GM23338 (cell line): ENCODE results near the gene VSIG10L2. TPM values are rescaled to one million over a fixed set of nuclear protein-coding genes. Genes with fewer than 3 reads are reported as not detected.

Experiments
- ATAC-seq: fragments of 200-7000 bp; cut with Tn5 transposase; 3 replicates; pipeline ENCODE4 v1.9.1; 2020
- DNase-seq: peaks from one replicate; pipeline ENCODE4 v3.0.0-alpha.2; 2015; ENCODE audit warnings: low spot score
- H2AFZ ChIP-seq: fragments of 200-600 bp; sonication (generic); 2 replicates; pipeline ENCODE4 v1.8.0; 2016; ENCODE audit warnings: antibody characterized with exemption, mild to moderate bottlenecking, moderate library complexity
- H3F3A ChIP-seq: fragments of 200-600 bp; sonication (generic); replicated peaks from 2 replicates; pipeline ENCODE4 v1.8.0; 2017; ENCODE audit warnings: antibody characterized with exemption, mixed run types, low read depth
- H3K27ac ChIP-seq: fragments of 200-600 bp; sonication (generic); 2 replicates; pipeline ENCODE4 v1.6.1; 2016; ENCODE audit warnings: low read depth
- H3K27me3 ChIP-seq: fragments of 200-600 bp; sonication (generic); 2 replicates; pipeline ENCODE4 v1.8.0; 2016; ENCODE audit warnings: mild to moderate bottlenecking, mixed run types, moderate library complexity; ENCODE audit not compliant: insufficient read depth
- H3K36me3 ChIP-seq: fragments of 200-600 bp; sonication (generic); 2 replicates; pipeline ENCODE4 v1.8.0; 2016; ENCODE audit warnings: mild to moderate bottlenecking; ENCODE audit not compliant: insufficient read depth
- H3K4me1 ChIP-seq: fragments of 200-600 bp; sonication (generic); 2 replicates; pipeline ENCODE4 v1.8.0; 2016; ENCODE audit warnings: mild to moderate bottlenecking, moderate library complexity; ENCODE audit not compliant: insufficient read depth
- H3K4me2 ChIP-seq: fragments of 200-600 bp; sonication (generic); 2 replicates; pipeline ENCODE4 v1.7.1; 2017; ENCODE audit warnings: mixed run types
- H3K4me3 ChIP-seq: fragments of 200-600 bp; sonication (generic); 2 replicates; pipeline ENCODE4 v1.6.1; 2016; ENCODE audit warnings: mixed run types
- H3K79me2 ChIP-seq: fragments of 200-600 bp; sonication (generic); replicated peaks from 2 replicates; pipeline ENCODE4 v1.8.0; 2017; ENCODE audit warnings: mild to moderate bottlenecking; ENCODE audit not compliant: insufficient read depth
- H3K9me2 ChIP-seq: fragments of 200-600 bp; sonication (generic); 2 replicates; pipeline ENCODE4 v1.8.0; 2017; ENCODE audit not compliant: insufficient read depth
- H4K20me1 ChIP-seq: fragments of 200-600 bp; sonication (generic); replicated peaks from 2 replicates; pipeline ENCODE4 v1.8.0; 2017; ENCODE audit warnings: mild to moderate bottlenecking; ENCODE audit not compliant: insufficient read depth
- H3K27ac Mint-ChIP-seq: 2 replicates; pipeline ENCODE4 v1.8.0; 2020; ENCODE audit warnings: inconsistent platforms, mild to moderate bottlenecking, moderate library complexity, mixed read lengths
- H3K27me3 Mint-ChIP-seq: 3 replicates; pipeline ENCODE4 v1.8.0; 2022; ENCODE audit warnings: low read depth, mild to moderate bottlenecking, moderate library complexity, mixed read lengths, inconsistent platforms; ENCODE audit not compliant: insufficient read depth, poor library complexity
- H3K36me3 Mint-ChIP-seq: 3 replicates; pipeline ENCODE4 v1.8.0; 2021; ENCODE audit warnings: low read depth, mild to moderate bottlenecking, inconsistent platforms, moderate library complexity, mixed read lengths
- H3K4me1 Mint-ChIP-seq: 3 replicates; pipeline ENCODE4 v1.8.0; 2020; ENCODE audit warnings: mild to moderate bottlenecking, inconsistent platforms, mixed read lengths
- H3K4me3 Mint-ChIP-seq: 3 replicates; pipeline ENCODE4 v1.8.0; 2021; ENCODE audit warnings: moderate library complexity, mild to moderate bottlenecking, inconsistent platforms, mixed read lengths
- H3K9me3 Mint-ChIP-seq: 3 replicates; pipeline ENCODE4 v1.8.0; 2020; ENCODE audit warnings: moderate library complexity, mild to moderate bottlenecking, inconsistent platforms, mixed read lengths
- CREB1 ChIP-seq: fragments of 250-450 bp; sonication (Bioruptor Pico); IDR thresholded peaks from 2 replicates; pipeline ENCODE4 v1.5.0; 2020; ENCODE audit warnings: low read depth, mild to moderate bottlenecking, moderate library complexity
- ETS1 ChIP-seq: IDR thresholded peaks from 2 replicates; pipeline ENCODE4 v1.6.1; 2016; ENCODE audit warnings: antibody characterized with exemption
- EZH2 ChIP-seq: fragments of 200-600 bp; sonication (generic); IDR thresholded peaks from one replicate; pipeline ENCODE4 v1.8.0; 2017; ENCODE audit warnings: antibody characterized with exemption, mild to moderate bottlenecking, low read depth; ENCODE audit not compliant: unreplicated experiment
- EZH2phosphoT487 ChIP-seq: fragments of 200-600 bp; sonication (generic); IDR thresholded peaks from one replicate; pipeline ENCODE4 v1.8.1; 2018; ENCODE audit warnings: antibody characterized with exemption; ENCODE audit not compliant: unreplicated experiment
- NANOG ChIP-seq: IDR thresholded peaks from 2 replicates; pipeline ENCODE4 v1.6.1; 2016; ENCODE audit warnings: antibody characterized with exemption, borderline replicate concordance
- POLR2AphosphoS5 ChIP-seq: IDR thresholded peaks from 2 replicates; pipeline ENCODE4 v1.6.1; 2016; ENCODE audit warnings: antibody characterized with exemption, low read depth
- STAT1 ChIP-seq: IDR thresholded peaks from one replicate; pipeline ENCODE4 v1.6.1; 2016; ENCODE audit warnings: antibody characterized with exemption; ENCODE audit not compliant: unreplicated experiment
- ZNF114 ChIP-seq: fragments of 250-450 bp; sonication (Bioruptor Pico); IDR thresholded peaks from 2 replicates; pipeline ENCODE4 v1.5.0; 2020; ENCODE audit warnings: mild to moderate bottlenecking, moderate library complexity
- ZNF331 ChIP-seq: fragments of 250-450 bp; sonication (Bioruptor Pico); IDR thresholded peaks from 2 replicates; pipeline ENCODE4 v1.5.0; 2020; ENCODE audit warnings: low read depth, mild to moderate bottlenecking, moderate library complexity
- polyA plus RNA-seq: library from polyadenylated mRNA; unstranded; fragments of >200 nt; fragmentation: Nextera tagmentation; extraction: Ambion mirVana; gene quantifications from 2 replicates; pipeline ENCODE4 v1.2.1, GENCODE V29; 2016
- total RNA-seq: library from RNA; depleted of rRNA; stranded (reverse); fragments of >200 nt; shearing (Covaris generic); gene quantifications from 2 replicates; pipeline ENCODE4 v1.2.3, GENCODE V29; 2014
- TF ChIP-seq, protein P1 (sequence below): fragments of 250-450 bp; sonication (Bioruptor Pico); IDR thresholded peaks from 2 replicates; pipeline ENCODE4 v1.5.0; 2020; ENCODE audit warnings: mild to moderate bottlenecking, moderate library complexity
- TF ChIP-seq, protein P2 (sequence below), 2 experiments: fragments of 200-600 bp in 1 of 2; sonication (generic) in 1 of 2; conservative IDR thresholded peaks; 2 replicates each; pipeline versions ENCODE4 v1.5.1 to v1.6.1; 2016 to 2017; ENCODE audit warnings: antibody characterized with exemption in 2 of 2, low read depth in 2 of 2, mild to moderate bottlenecking in 2 of 2, moderate library complexity in 1 of 2
- TF ChIP-seq, protein P3 (sequence below): IDR thresholded peaks from one replicate; pipeline ENCODE4 v1.6.1; 2018; ENCODE audit warnings: antibody characterized with exemption; ENCODE audit not compliant: unreplicated experiment

Gene VSIG10L2
- total and polyA plus RNA-seq, 2 experiments from 2014 or later = 0.63 TPM; not detected in 1

DNA sequence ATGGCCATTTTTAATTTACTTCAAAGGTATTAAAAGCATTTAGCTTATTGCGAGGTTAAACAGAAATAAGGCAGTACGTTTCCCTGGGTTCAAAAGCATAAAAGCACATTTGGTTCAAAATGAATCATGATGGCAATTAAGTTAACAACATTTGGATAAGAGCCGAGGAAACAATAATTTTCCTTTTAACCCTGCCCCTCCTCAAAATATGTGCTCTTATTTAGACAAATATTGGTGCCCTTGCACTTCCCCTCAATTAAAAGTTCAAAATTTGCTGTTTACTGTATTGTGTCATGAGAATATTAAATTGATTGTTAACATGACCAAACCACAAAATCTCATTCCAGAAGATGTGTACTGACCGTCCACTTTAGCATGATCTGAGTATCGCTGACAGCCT lies 48.7 kb downstream of the VSIG10L2 start:
- ATAC-seq (no peak), DNase-seq (no peak)
- no peaks in the 10 kb centered on the region for H3K79me2 ChIP-seq
- no peaks in the 10 kb centered on the region for H3K27me3 Mint-ChIP-seq
- H2AFZ ChIP-seq = no peak overlapping the region
- peaks cover 20% of the 10 kb centered on the region; the same call in 2 of the 3 replicates for H3K36me3 Mint-ChIP-seq
- H3K27ac Mint-ChIP-seq = no peak overlapping the region
- no peaks in the 10 kb centered on the region for H3F3A ChIP-seq
- H3K27me3 ChIP-seq = no peaks in the 10 kb centered on the region
- no peak overlapping the region for H3K4me3 ChIP-seq
- H3K9me3 Mint-ChIP-seq = no peaks in the 10 kb centered on the region
- no peak overlapping the region for H3K4me3 Mint-ChIP-seq
- peaks cover 9% of the 10 kb centered on the region for H3K4me1 Mint-ChIP-seq
- H3K27ac ChIP-seq = no peak overlapping the region
- no peaks in the 10 kb centered on the region for H4K20me1 ChIP-seq
- TF ChIP-seq EZH2 (no peak), STAT1 (no peak), CREB1 (CRISPR knock-in tag) (no peak), NANOG (no peak), ZNF114 (no peak), EZH2phosphoT487 (no peak), ZNF331 (CRISPR knock-in tag) (no peak), ETS1 (no peak), POLR2AphosphoS5 (no peak)
- TF ChIP-seq, protein P1, sequence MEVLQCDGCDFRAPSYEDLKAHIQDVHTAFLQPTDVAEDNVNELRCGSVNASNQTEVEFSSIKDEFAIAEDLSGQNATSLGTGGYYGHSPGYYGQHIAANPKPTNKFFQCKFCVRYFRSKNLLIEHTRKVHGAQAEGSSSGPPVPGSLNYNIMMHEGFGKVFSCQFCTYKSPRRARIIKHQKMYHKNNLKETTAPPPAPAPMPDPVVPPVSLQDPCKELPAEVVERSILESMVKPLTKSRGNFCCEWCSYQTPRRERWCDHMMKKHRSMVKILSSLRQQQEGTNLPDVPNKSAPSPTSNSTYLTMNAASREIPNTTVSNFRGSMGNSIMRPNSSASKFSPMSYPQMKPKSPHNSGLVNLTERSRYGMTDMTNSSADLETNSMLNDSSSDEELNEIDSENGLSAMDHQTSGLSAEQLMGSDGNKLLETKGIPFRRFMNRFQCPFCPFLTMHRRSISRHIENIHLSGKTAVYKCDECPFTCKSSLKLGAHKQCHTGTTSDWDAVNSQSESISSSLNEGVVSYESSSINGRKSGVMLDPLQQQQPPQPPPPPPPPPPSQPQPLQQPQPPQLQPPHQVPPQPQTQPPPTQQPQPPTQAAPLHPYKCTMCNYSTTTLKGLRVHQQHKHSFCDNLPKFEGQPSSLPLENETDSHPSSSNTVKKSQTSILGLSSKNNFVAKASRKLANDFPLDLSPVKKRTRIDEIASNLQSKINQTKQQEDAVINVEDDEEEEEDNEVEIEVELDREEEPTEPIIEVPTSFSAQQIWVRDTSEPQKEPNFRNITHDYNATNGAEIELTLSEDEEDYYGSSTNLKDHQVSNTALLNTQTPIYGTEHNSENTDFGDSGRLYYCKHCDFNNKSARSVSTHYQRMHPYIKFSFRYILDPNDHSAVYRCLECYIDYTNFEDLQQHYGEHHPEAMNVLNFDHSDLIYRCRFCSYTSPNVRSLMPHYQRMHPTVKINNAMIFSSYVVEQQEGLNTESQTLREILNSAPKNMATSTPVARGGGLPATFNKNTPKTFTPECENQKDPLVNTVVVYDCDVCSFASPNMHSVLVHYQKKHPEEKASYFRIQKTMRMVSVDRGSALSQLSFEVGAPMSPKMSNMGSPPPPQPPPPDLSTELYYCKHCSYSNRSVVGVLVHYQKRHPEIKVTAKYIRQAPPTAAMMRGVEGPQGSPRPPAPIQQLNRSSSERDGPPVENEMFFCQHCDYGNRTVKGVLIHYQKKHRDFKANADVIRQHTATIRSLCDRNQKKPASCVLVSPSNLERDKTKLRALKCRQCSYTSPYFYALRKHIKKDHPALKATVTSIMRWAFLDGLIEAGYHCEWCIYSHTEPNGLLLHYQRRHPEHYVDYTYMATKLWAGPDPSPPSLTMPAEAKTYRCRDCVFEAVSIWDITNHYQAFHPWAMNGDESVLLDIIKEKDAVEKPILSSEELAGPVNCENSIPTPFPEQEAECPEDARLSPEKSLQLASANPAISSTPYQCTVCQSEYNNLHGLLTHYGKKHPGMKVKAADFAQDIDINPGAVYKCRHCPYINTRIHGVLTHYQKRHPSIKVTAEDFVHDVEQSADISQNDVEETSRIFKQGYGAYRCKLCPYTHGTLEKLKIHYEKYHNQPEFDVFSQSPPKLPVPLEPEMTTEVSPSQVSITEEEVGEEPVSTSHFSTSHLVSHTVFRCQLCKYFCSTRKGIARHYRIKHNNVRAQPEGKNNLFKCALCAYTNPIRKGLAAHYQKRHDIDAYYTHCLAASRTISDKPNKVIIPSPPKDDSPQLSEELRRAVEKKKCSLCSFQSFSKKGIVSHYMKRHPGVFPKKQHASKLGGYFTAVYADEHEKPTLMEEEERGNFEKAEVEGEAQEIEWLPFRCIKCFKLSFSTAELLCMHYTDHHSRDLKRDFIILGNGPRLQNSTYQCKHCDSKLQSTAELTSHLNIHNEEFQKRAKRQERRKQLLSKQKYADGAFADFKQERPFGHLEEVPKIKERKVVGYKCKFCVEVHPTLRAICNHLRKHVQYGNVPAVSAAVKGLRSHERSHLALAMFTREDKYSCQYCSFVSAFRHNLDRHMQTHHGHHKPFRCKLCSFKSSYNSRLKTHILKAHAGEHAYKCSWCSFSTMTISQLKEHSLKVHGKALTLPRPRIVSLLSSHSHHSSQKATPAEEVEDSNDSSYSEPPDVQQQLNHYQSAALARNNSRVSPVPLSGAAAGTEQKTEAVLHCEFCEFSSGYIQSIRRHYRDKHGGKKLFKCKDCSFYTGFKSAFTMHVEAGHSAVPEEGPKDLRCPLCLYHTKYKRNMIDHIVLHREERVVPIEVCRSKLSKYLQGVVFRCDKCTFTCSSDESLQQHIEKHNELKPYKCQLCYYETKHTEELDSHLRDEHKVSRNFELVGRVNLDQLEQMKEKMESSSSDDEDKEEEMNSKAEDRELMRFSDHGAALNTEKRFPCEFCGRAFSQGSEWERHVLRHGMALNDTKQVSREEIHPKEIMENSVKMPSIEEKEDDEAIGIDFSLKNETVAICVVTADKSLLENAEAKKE (CRISPR knock-in tag) = no peak
- TF ChIP-seq, protein P2, sequence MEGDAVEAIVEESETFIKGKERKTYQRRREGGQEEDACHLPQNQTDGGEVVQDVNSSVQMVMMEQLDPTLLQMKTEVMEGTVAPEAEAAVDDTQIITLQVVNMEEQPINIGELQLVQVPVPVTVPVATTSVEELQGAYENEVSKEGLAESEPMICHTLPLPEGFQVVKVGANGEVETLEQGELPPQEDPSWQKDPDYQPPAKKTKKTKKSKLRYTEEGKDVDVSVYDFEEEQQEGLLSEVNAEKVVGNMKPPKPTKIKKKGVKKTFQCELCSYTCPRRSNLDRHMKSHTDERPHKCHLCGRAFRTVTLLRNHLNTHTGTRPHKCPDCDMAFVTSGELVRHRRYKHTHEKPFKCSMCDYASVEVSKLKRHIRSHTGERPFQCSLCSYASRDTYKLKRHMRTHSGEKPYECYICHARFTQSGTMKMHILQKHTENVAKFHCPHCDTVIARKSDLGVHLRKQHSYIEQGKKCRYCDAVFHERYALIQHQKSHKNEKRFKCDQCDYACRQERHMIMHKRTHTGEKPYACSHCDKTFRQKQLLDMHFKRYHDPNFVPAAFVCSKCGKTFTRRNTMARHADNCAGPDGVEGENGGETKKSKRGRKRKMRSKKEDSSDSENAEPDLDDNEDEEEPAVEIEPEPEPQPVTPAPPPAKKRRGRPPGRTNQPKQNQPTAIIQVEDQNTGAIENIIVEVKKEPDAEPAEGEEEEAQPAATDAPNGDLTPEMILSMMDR (conservative IDR thresholded peaks at IDR 0.05; ENCODE audit: low read depth in 2 of 2) = no peak
- TF ChIP-seq, protein P3, sequence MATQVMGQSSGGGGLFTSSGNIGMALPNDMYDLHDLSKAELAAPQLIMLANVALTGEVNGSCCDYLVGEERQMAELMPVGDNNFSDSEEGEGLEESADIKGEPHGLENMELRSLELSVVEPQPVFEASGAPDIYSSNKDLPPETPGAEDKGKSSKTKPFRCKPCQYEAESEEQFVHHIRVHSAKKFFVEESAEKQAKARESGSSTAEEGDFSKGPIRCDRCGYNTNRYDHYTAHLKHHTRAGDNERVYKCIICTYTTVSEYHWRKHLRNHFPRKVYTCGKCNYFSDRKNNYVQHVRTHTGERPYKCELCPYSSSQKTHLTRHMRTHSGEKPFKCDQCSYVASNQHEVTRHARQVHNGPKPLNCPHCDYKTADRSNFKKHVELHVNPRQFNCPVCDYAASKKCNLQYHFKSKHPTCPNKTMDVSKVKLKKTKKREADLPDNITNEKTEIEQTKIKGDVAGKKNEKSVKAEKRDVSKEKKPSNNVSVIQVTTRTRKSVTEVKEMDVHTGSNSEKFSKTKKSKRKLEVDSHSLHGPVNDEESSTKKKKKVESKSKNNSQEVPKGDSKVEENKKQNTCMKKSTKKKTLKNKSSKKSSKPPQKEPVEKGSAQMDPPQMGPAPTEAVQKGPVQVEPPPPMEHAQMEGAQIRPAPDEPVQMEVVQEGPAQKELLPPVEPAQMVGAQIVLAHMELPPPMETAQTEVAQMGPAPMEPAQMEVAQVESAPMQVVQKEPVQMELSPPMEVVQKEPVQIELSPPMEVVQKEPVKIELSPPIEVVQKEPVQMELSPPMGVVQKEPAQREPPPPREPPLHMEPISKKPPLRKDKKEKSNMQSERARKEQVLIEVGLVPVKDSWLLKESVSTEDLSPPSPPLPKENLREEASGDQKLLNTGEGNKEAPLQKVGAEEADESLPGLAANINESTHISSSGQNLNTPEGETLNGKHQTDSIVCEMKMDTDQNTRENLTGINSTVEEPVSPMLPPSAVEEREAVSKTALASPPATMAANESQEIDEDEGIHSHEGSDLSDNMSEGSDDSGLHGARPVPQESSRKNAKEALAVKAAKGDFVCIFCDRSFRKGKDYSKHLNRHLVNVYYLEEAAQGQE = no peak
- no peaks in the 10 kb centered on the region for H3K9me2 ChIP-seq
- peaks cover 14% of the 10 kb centered on the region for H3K4me1 ChIP-seq
- H3K36me3 ChIP-seq = peaks cover 3% of the 10 kb centered on the region; the same call in 1 of the 2 replicates
- H3K4me2 ChIP-seq = no peak overlapping the region
